GM18526 (cell line): ENCODE results near the gene EDA2R.

ENCODE experiments used
- POLR2A ChIP-seq: IDR thresholded peaks from 3 replicates; pipeline ENCODE4 v1.6.1; 2011; ENCODE audit not compliant: insufficient read length; ENCODE audit errors: extremely low read depth

The EDA2R gene

GRCh38 chrX:66638591-66639500 lies at the start of gene EDA2R:
Gene EDA2R, minus strand, starts transcription at chrX:66639078. Its CDS starts 23,058 bp downstream, at chrX:66616020.
- no peak for TF ChIP-seq POLR2A

- no peak for TF ChIP-seq POLR2A
These were observed 45.3 kb upstream of the EDA2R start for GRCh38 chrX:66684196-66684595.

- no peak for TF ChIP-seq POLR2A
These were observed 41.6 kb upstream of the EDA2R start for GRCh38 chrX:66680451-66680850.

- TF ChIP-seq POLR2A: no peak
These were observed 38.6 kb upstream of the EDA2R start for GRCh38 chrX:66677430-66677829.

GRCh38 chrX:66676990-66677389 lies 38.1 kb upstream of the EDA2R start:
- TF ChIP-seq POLR2A: no peak

- no peak for TF ChIP-seq POLR2A
These were observed 37.5 kb upstream of the EDA2R start for GRCh38 chrX:66676413-66676812.

- no peak for TF ChIP-seq POLR2A
These were observed 36.7 kb upstream of the EDA2R start for GRCh38 chrX:66675541-66675940.

GRCh38 chrX:66674506-66674905 lies 35.6 kb upstream of the EDA2R start:
- TF ChIP-seq POLR2A: no peak

GRCh38 chrX:66672106-66672505 lies 33.2 kb upstream of the EDA2R start:
- no peak for TF ChIP-seq POLR2A

- TF ChIP-seq POLR2A: no peak
These were observed 15.5 kb upstream of the EDA2R start for GRCh38 chrX:66654411-66654810.

GRCh38 chrX:66635360-66635759 lies 3.5 kb downstream of the EDA2R start:
- no peak for TF ChIP-seq POLR2A

- TF ChIP-seq POLR2A: no peak
These were observed 4.6 kb downstream of the EDA2R start for GRCh38 chrX:66634272-66634671.

- TF ChIP-seq POLR2A: no peak
These were observed 5.3 kb downstream of the EDA2R start for GRCh38 chrX:66633541-66633940.

GRCh38 chrX:66632981-66633380 lies 5.9 kb downstream of the EDA2R start:
- no peak for TF ChIP-seq POLR2A

- no peak for TF ChIP-seq POLR2A
These were observed 6.4 kb downstream of the EDA2R start for GRCh38 chrX:66632473-66632872.

GRCh38 chrX:66625525-66625924 lies 13.4 kb downstream of the EDA2R start:
- TF ChIP-seq POLR2A: no peak

GRCh38 chrX:66622209-66622608 lies 16.7 kb downstream of the EDA2R start:
- no peak for TF ChIP-seq POLR2A
